Mammary epithelial cell (primary cell): Measurements from ENCODE around the gene MKLN1.

Experiments
- CTCF ChIP-seq, 2 donors: IDR thresholded peaks in 1 of 2; conservative IDR thresholded peaks in 1 of 2; 2 replicates each; pipeline ENCODE4 v1.5.1; 2011 to 2012; ENCODE audit warnings: inconsistent platforms in 2 of 2, low read length in 2 of 2, mild to moderate bottlenecking in 2 of 2, control low read depth in 1 of 2, low read depth in 1 of 2; ENCODE audit not compliant: insufficient read depth in 1 of 2; ENCODE audit errors: extremely low read depth in 1 of 2
- EZH2 ChIP-seq: IDR thresholded peaks from 2 replicates; pipeline ENCODE4 v1.6.1; 2012; ENCODE audit warnings: low read length, inconsistent platforms, borderline replicate concordance

DNA sequence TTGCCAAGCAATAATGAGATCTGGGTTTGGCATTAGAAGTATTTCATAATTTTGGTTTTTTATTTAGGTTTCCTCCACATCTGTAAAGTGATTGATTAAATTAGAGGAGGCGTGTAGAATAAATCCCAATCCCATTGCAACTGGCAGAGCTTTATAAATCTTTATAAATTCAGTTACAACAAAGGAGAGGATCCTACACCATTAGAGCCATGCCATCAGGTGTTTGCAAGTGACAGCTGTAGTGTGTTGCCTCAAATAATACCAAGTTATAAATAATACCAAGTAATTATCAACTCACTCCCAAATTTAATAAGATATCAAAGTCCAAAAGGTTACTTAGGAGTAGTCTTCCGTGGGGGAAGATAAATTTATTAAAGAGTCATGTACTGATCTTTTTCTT lies 166.5 kb downstream of the MKLN1 start:
- TF ChIP-seq CTCF (conservative IDR thresholded peaks at IDR 0.05 in 1 of 2, IDR thresholded peaks at IDR 0.05 in 1 of 2; ENCODE audit: extremely low read depth in 1 of 2, insufficient read depth in 1 of 2, low read depth in 1 of 2, low read length in 2 of 2) (no peak), EZH2 (no peak)
